HepG2 (cell line): ENCODE measurements around the gene PARP2. TPM values are rescaled to one million over a fixed set of nuclear protein-coding genes. Genes with fewer than 3 reads are reported as not detected.

Experiments used
- ATAC-seq: fragments of 200-7000 bp; cut with Tn5 transposase; 3 replicates; pipeline ENCODE4 v1.9.1; 2020; ENCODE audit warnings: mild to moderate bottlenecking, moderate library complexity
- BruUV-seq: library from RNA; stranded (reverse); fragments of 400-500 nt; replicated peaks from 2 replicates; lab custom pipeline; 2021; lab: Mats Ljungman, UMichigan
- CTCF ChIA-PET: fragments of 300-600 bp; formaldehyde crosslinking; extraction: SDS; loops from one replicate; lab custom pipeline; 2021; ENCODE audit warnings: low total read pairs, inconsistent platforms, low intra/inter-chr PET ratio; lab: Yijun Ruan, JAX
- POLR2A ChIA-PET: fragments of 350-600 bp; sonication (Branson Sonifier 250); formaldehyde crosslinking; loops from one replicate; lab custom pipeline; 2020; ENCODE audit warnings: antibody characterized with exemption, inconsistent platforms; lab: Yijun Ruan, JAX
- DNase-seq: peaks from one replicate; pipeline ENCODE4 v3.0.0-alpha.2; 2015; ENCODE audit warnings: low spot score
- FAIRE-seq: peaks from 3 replicates; lab custom pipeline; 2011; peaks lifted over from hg19 to GRCh38; lab: Jason Lieb, UNC
- H2AFZ ChIP-seq: one replicate; pipeline ENCODE4 v1.6.1; 2011; ENCODE audit warnings: low read length, inconsistent platforms
- H3K27ac ChIP-seq: fragments of 300-600 bp; 3 replicates; pipeline ENCODE4 v1.8.0; 2011; ENCODE audit warnings: mixed run types, mild to moderate bottlenecking, mixed read lengths, low read length, inconsistent platforms; ENCODE audit not compliant: insufficient read depth; ENCODE audit errors: extremely low read length
- H3K27me3 ChIP-seq, 2 experiments: fragments of 200-600 bp in 1 of 2; 2 replicates in 1 of 2; 3 replicates in 1 of 2; pipeline versions ENCODE4 v1.6.0 to v1.8.0; 2011; ENCODE audit warnings: low read length in 2 of 2, mild to moderate bottlenecking in 2 of 2, moderate library complexity in 2 of 2, inconsistent platforms in 1 of 2; ENCODE audit not compliant: insufficient read depth in 2 of 2, control insufficient read depth in 1 of 2
- H3K36me3 ChIP-seq, 2 experiments: fragments of 200-600 bp in 1 of 2; replicated peaks in 1 of 2; 2 replicates in 1 of 2; 3 replicates in 1 of 2; pipeline versions ENCODE4 v1.5.1 to v1.8.0; 2011; ENCODE audit warnings: low read length in 2 of 2, inconsistent platforms in 1 of 2; ENCODE audit not compliant: insufficient read depth in 2 of 2, control insufficient read depth in 1 of 2
- H3K4me1 ChIP-seq: 2 replicates; pipeline ENCODE4 v1.5.1; 2012; ENCODE audit warnings: low read length, inconsistent platforms; ENCODE audit not compliant: insufficient read depth
- H3K4me2 ChIP-seq: 2 replicates; pipeline ENCODE4 v1.6.0; 2011; ENCODE audit warnings: low read depth, low read length, inconsistent platforms
- H3K4me3 ChIP-seq, 3 experiments: fragments of 200-600 bp in 1 of 3; sonication (generic), shearing (Covaris generic) in 1 of 3; replicated peaks in 1 of 3; 2 replicates each; pipeline ENCODE4 v1.5.1; 2011 to 2016; ENCODE audit warnings: low read length in 3 of 3, inconsistent platforms in 2 of 3, low read depth in 2 of 3, mild to moderate bottlenecking in 2 of 3, control low read depth in 1 of 3, mixed read lengths in 1 of 3; ENCODE audit not compliant: insufficient read depth in 1 of 3
- H3K79me2 ChIP-seq: one replicate; pipeline ENCODE4 v1.6.1; 2011; ENCODE audit warnings: low read length, inconsistent platforms; ENCODE audit not compliant: insufficient read depth
- H3K9ac ChIP-seq: 2 replicates; pipeline ENCODE4 v1.6.0; 2011; ENCODE audit warnings: mild to moderate bottlenecking, low read depth, low read length, inconsistent platforms; ENCODE audit not compliant: insufficient read depth
- H3K9me3 ChIP-seq: 2 replicates; pipeline ENCODE4 v1.5.1; 2012; ENCODE audit warnings: mild to moderate bottlenecking, low read length
- H4K20me1 ChIP-seq: 2 replicates; pipeline ENCODE4 v1.6.0; 2011; ENCODE audit warnings: inconsistent platforms, mild to moderate bottlenecking, low read length, moderate library complexity; ENCODE audit not compliant: insufficient read depth
- CHD4 ChIP-seq: fragments of 200-600 bp; sonication (generic); IDR thresholded peaks from 2 replicates; pipeline ENCODE4 v1.7.0; 2017; ENCODE audit warnings: mild to moderate bottlenecking, low read length, borderline replicate concordance
- GMEB2 ChIP-seq: IDR thresholded peaks from 2 replicates; pipeline ENCODE4 v1.6.1; 2016; ENCODE audit warnings: missing biosample characterization, missing genetic modification reagents, low read depth
- HINFP ChIP-seq: sonication (generic); formaldehyde crosslinking; IDR thresholded peaks from 2 replicates; pipeline ENCODE4 v1.4.0; 2020; ENCODE audit warnings: low read depth, mild to moderate bottlenecking, missing genetic modification reagents
- PAX8 ChIP-seq: sonication (generic); formaldehyde crosslinking; IDR thresholded peaks from 2 replicates; pipeline ENCODE4 v1.8.0; 2022; ENCODE audit warnings: mild to moderate bottlenecking, missing genetic modification reagents, borderline replicate concordance
- RAD51 ChIP-seq: fragments of 450-650 bp; IDR thresholded peaks from 2 replicates; pipeline ENCODE4 v1.6.1; 2016; ENCODE audit warnings: borderline replicate concordance
- REPIN1 ChIP-seq: sonication (generic); formaldehyde crosslinking; IDR thresholded peaks from 2 replicates; pipeline ENCODE4 v1.8.0; 2022; ENCODE audit warnings: missing genetic modification reagents, low read depth, mild to moderate bottlenecking, borderline replicate concordance
- RFXAP ChIP-seq: sonication (generic); formaldehyde crosslinking; IDR thresholded peaks from 2 replicates; pipeline ENCODE4 v1.4.0; 2020; ENCODE audit warnings: missing genetic modification reagents, borderline replicate concordance
- SOX5 ChIP-seq: IDR thresholded peaks from 2 replicates; pipeline ENCODE4 v1.6.1; 2016; ENCODE audit warnings: borderline replicate concordance
- SRF ChIP-seq: IDR thresholded peaks from 2 replicates; pipeline ENCODE4 v1.6.1; 2011; ENCODE audit warnings: mild to moderate bottlenecking, low read depth, low read length, moderate library complexity
- SRSF1 ChIP-seq: fragments of 200-400 bp; formaldehyde crosslinking; optimal IDR thresholded peaks from 2 replicates; pipeline ENCODE3; 2017; ENCODE audit warnings: mild to moderate bottlenecking, low read depth, low read length, moderate library complexity
- STAT5B ChIP-seq: sonication (generic); formaldehyde crosslinking; IDR thresholded peaks from 2 replicates; pipeline ENCODE4 v1.4.0; 2020; ENCODE audit warnings: missing genetic modification reagents
- TAF15 ChIP-seq: fragments of 200-400 bp; formaldehyde crosslinking; IDR thresholded peaks from one replicate; pipeline ENCODE4 v1.6.1; 2018; ENCODE audit warnings: mild to moderate bottlenecking, low read depth, low read length; ENCODE audit not compliant: poor library complexity, severe bottlenecking
- TRIM22 ChIP-seq: fragments of 450-650 bp; IDR thresholded peaks from 2 replicates; pipeline ENCODE4 v1.6.1; 2017
- ZBTB39 ChIP-seq: sonication (generic); formaldehyde crosslinking; IDR thresholded peaks from 2 replicates; pipeline ENCODE4 v1.5.0; 2020; ENCODE audit warnings: missing genetic modification reagents
- ZC3H4 ChIP-seq: sonication (generic); formaldehyde crosslinking; IDR thresholded peaks from 2 replicates; pipeline ENCODE4 v1.4.0; 2020; ENCODE audit warnings: missing genetic modification reagents, borderline replicate concordance
- ZNF264 ChIP-seq: sonication (generic); formaldehyde crosslinking; IDR thresholded peaks from 2 replicates; pipeline ENCODE4 v1.4.0; 2020; ENCODE audit warnings: missing genetic modification reagents
- ZNF891 ChIP-seq: sonication (generic); formaldehyde crosslinking; IDR thresholded peaks from 2 replicates; pipeline ENCODE4 v1.5.0; 2020; ENCODE audit warnings: mild to moderate bottlenecking, missing genetic modification reagents
- WGBS: methylation state at CpG from one replicate; pipeline ENCODE4 v1.1.6; 2017; ENCODE audit warnings: low lambda C conversion rate; 5-methylcytosine and 5-hydroxymethylcytosine counted together
- in situ Hi-C: cut with HindIII; loops from 2 replicates; pipeline ENCODE4 v1.10.0; 2017; ENCODE audit warnings: low pct_unique_long_range_greater_than_20kb; ENCODE audit not compliant: extremely low pct_ligation_motif_present
- intact Hi-C: fragments of 100-400 bp; cut with micrococcal nuclease; formaldehyde crosslinking; loops from one replicate; pipeline ENCODE4 v1.10.0; 2022; ENCODE audit not compliant: unreplicated experiment
- polyA plus RNA-seq, 8 experiments: library from polyadenylated mRNA; depleted of rRNA in 3 of 8; stranded (reverse) in 7 of 8; unstranded in 1 of 8; fragments of >200 nt; fragmentation: Illumina TruSeq in 4 of 8; extraction: Trizol in 4 of 8; gene quantifications; 2 replicates each; pipeline versions ENCODE4 v1.2.1 to v1.2.3, GENCODE V29; 2011 to 2016; ENCODE audit warnings: low read depth in 4 of 8, missing spikeins in 1 of 8, mixed read lengths in 1 of 8; ENCODE audit not compliant: insufficient read depth in 1 of 8
- total RNA-seq, 5 experiments: library from RNA; depleted of rRNA; stranded (reverse); fragments of >200 nt; fragmentation: Illumina TruSeq; extraction: Trizol; gene quantifications; 2 replicates each; pipeline ENCODE4 v1.2.3, GENCODE V29; 2016; ENCODE audit warnings: low read depth in 1 of 5

PARP2 gene
- total and polyA plus RNA-seq, 2 of the 13 experiments (the other 11 are each of a cell fraction or from before 2014, with no cell fraction given), result 37.3 to 38.4 TPM

DNA sequence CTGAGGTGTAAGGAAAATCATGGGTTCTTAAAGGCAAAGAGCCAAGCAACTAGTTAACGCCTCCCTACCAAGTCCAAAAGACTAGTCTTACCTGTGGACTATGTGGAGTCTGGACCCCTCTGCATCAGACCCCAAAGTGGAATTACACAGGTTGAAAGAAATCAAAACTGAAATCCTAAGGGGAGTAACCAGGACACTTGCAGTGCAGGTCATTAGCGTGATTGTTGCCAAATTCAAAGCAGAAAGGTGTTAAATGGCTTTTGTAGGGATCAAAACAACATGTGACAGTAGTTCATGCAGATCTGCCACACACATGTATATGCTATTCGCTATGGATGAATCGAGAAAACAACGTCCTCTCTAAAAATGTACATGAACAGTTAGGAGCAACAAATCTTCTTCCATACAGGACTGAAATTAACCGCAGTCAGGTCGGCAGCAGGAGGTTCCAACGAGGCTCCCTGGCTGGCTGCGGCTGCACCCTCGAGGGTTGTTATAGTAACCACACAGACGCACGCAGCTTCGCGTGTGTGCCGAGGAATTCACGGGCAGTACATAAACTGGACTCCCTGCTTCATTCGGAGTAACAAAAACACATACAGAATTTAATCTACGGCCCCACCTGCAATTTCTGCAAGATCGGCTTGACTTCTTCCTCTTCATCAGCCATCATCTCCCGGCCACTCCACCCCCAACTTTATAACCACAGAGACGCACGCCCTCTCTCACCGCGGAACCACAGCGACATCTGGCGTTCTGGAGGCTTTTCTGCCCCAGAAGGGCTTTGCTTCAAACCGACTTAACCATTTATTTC is 38.0 kb upstream of the PARP2 start, which contains the start of gene TTC5:
TTC5 (minus strand) TSS at position 687 of the 814 bp plus-strand sequence; CDS start at position 673, 14 bp downstream.
- intact Hi-C loops, result no loop called here
- CTCF ChIA-PET, result interaction anchor here (1.4 kb wide), 1 partner anchor 22 kb away, joined by 4 read pairs; no protein-coding TSS in a partner anchor
- in situ Hi-C loops, result no loop called here
- no peak for TF ChIP-seq PAX8
- TF ChIP-seq TRIM22, result no peak
- TF ChIP-seq ZC3H4 (CRISPR knock-in tag), result no peak
- no peak for TF ChIP-seq CHD4
- TF ChIP-seq ZNF891 (CRISPR knock-in tag), result 0 out of 2 replicates have a peak, but pooled peaks have one; percentile 47
- no peak for TF ChIP-seq RFXAP (CRISPR knock-in tag)
- TF ChIP-seq SRF, result no peak
- TF ChIP-seq ZBTB39 (CRISPR knock-in tag), result no peak
- TF ChIP-seq SOX5 (CRISPR knock-in tag), result no peak; the same call in 1 of the 2 replicates
- TF ChIP-seq GMEB2 (CRISPR knock-in tag), result no peak
- no peak for TF ChIP-seq ZNF264 (CRISPR knock-in tag)
- no peak for TF ChIP-seq HINFP (CRISPR knock-in tag)
- TF ChIP-seq RAD51, result no peak
- TF ChIP-seq STAT5B (CRISPR knock-in tag), result no peak
- peak; percentile 61; the same call in 1 of the 2 replicates for TF ChIP-seq REPIN1 (CRISPR knock-in tag)
- TF ChIP-seq TAF15, result no peak
- TF ChIP-seq SRSF1, result peak; percentile 45

More for the DNA sequence above, 38.0 kb upstream of the PARP2 start, which contains the start of gene TTC5:
- Histone ChIP-seq H3K4me1 (peaks cover 26% of the 10 kb centered on the region), H3K9ac (peak within 1 kb of the TSS; percentile 78), H3K36me3 (peaks cover 7 to 13% of the 10 kb centered on the region in 2 experiments), H3K27me3 (no peaks in the 10 kb centered on the region; a peak in 1 of 5 replicates), H4K20me1 (no peaks in the 10 kb centered on the region), H3K27ac (peak within 1 kb of the TSS; percentile 16), H3K79me2 (peaks cover 25% of the 10 kb centered on the region), H3K9me3 (no peaks in the 10 kb centered on the region), H2AFZ (peak within 1 kb of the TSS; percentile 96), H3K4me3 (peak within 1 kb of the TSS; percentile 70 to 85 (median 77)), H3K4me2 (peak within 1 kb of the TSS; percentile 73)
- TSS peak; percentile 80 for BruUV-seq
- 1% methylated on average over 27 of the region's 27 CpGs for WGBS
- FAIRE-seq (peak; percentile 76), ATAC-seq (peak; percentile 93), DNase-seq (peak; percentile 85)
- POLR2A ChIA-PET, result interaction anchor here (1.3 kb wide), 1 partner anchor 38 kb away, joined by 4 read pairs; the partner anchor contains the start of gene PARP2
